Right ventricle myocardium superior (tissue), 1 donor: Measurements from ENCODE around the gene WAC. TPM values are rescaled to one million over a fixed set of nuclear protein-coding genes. Genes with fewer than 3 reads are reported as not detected.

Source experiments
- total RNA-seq: library from RNA; stranded (reverse); fragmentation: NEBNext Ultra II Directional; extraction: Animal tissue kit (Norgen Biotek cat#: 25700); gene quantifications from one replicate; pipeline ENCODE4 v1.2.1, GENCODE V29; 2021
- donor health status: DM: no; HTN: yes; CAD: no; lungs with severe emphysema.

WAC gene
- total RNA-seq, 1 donor from 2014 or later, result 92.9 TPM

Other genes starting within 250 kb of the WAC start
- gene MPP7, start 230.1 kb upstream of the WAC start, total RNA-seq, result 14.0 TPM
- 13.2 TPM for gene BAMBI, start 144.4 kb downstream of the WAC start, total RNA-seq